Astrocyte (in vitro differentiated cells and primary cell): ENCODE measurements around the gene ACIN1. TPM values are rescaled to one million over a fixed set of nuclear protein-coding genes. Genes with fewer than 3 reads are reported as not detected.

ENCODE experiments used
- DNase-seq: peaks from one replicate; pipeline ENCODE4 v3.0.0-alpha.2; 2010; ENCODE audit warnings: low read depth
- FAIRE-seq: peaks from 2 replicates; lab custom pipeline; 2011; peaks lifted over from hg19 to GRCh38; lab: Jason Lieb, UNC
- H2AFZ ChIP-seq: 2 replicates; pipeline ENCODE4 v1.6.0; 2012; ENCODE audit warnings: low read depth, low read length, inconsistent platforms
- H3K27ac ChIP-seq: 2 replicates; pipeline ENCODE4 v1.5.1; 2011; ENCODE audit warnings: low read depth, low read length, inconsistent platforms
- H3K27me3 ChIP-seq: 2 replicates; pipeline ENCODE4 v1.6.0; 2011; ENCODE audit warnings: low read length, inconsistent platforms; ENCODE audit not compliant: insufficient read depth
- H3K36me3 ChIP-seq: 2 replicates; pipeline ENCODE4 v1.5.1; 2011; ENCODE audit warnings: low read length, inconsistent platforms; ENCODE audit not compliant: insufficient read depth
- H3K4me1 ChIP-seq: 2 replicates; pipeline ENCODE4 v1.5.1; 2011; ENCODE audit warnings: low read length, inconsistent platforms; ENCODE audit not compliant: insufficient read depth
- H3K4me2 ChIP-seq: 2 replicates; pipeline ENCODE4 v1.6.0; 2012; ENCODE audit warnings: low read length, inconsistent platforms
- H3K4me3 ChIP-seq: 2 replicates; pipeline ENCODE4 v1.5.1; 2011; ENCODE audit warnings: low read depth, mild to moderate bottlenecking, low read length, inconsistent platforms; ENCODE audit not compliant: insufficient read depth
- H3K79me2 ChIP-seq: 2 replicates; pipeline ENCODE4 v1.6.0; 2012; ENCODE audit warnings: mild to moderate bottlenecking, low read length, inconsistent platforms; ENCODE audit not compliant: insufficient read depth
- H3K9ac ChIP-seq: 2 replicates; pipeline ENCODE4 v1.6.0; 2012; ENCODE audit warnings: mild to moderate bottlenecking, low read length, inconsistent platforms
- H3K9me3 ChIP-seq: 2 replicates; pipeline ENCODE4 v1.5.1; 2012; ENCODE audit warnings: low read depth, mild to moderate bottlenecking, low read length, inconsistent platforms; ENCODE audit not compliant: insufficient read depth
- H4K20me1 ChIP-seq: 2 replicates; pipeline ENCODE4 v1.6.0; 2012; ENCODE audit warnings: low read length, inconsistent platforms; ENCODE audit not compliant: insufficient read depth
- H3K27ac Mint-ChIP-seq: one replicate; pipeline ENCODE4 v1.8.0; 2021; ENCODE audit warnings: mild to moderate bottlenecking, mixed read lengths; ENCODE audit not compliant: unreplicated experiment
- H3K27me3 Mint-ChIP-seq: one replicate; pipeline ENCODE4 v1.8.0; 2021; ENCODE audit warnings: low read depth, mixed read lengths; ENCODE audit not compliant: unreplicated experiment
- H3K36me3 Mint-ChIP-seq: one replicate; pipeline ENCODE4 v1.8.0; 2021; ENCODE audit warnings: low read depth, mixed read lengths; ENCODE audit not compliant: unreplicated experiment
- H3K4me1 Mint-ChIP-seq: one replicate; pipeline ENCODE4 v1.8.0; 2021; ENCODE audit warnings: low read depth, mixed read lengths; ENCODE audit not compliant: unreplicated experiment
- H3K4me3 Mint-ChIP-seq: one replicate; pipeline ENCODE4 v1.8.0; 2021; ENCODE audit warnings: mild to moderate bottlenecking, moderate library complexity, mixed read lengths; ENCODE audit not compliant: unreplicated experiment
- H3K9me3 Mint-ChIP-seq: one replicate; pipeline ENCODE4 v1.8.0; 2021; ENCODE audit warnings: mild to moderate bottlenecking, mixed read lengths; ENCODE audit not compliant: unreplicated experiment
- EZH2 ChIP-seq: IDR thresholded peaks from 2 replicates; pipeline ENCODE4 v1.6.1; 2012; ENCODE audit warnings: mild to moderate bottlenecking, low read length, inconsistent platforms; ENCODE audit not compliant: insufficient read depth
- total RNA-seq: library from RNA; stranded (reverse); gene quantifications from 2 replicates; pipeline ENCODE4 v1.2.1, GENCODE V29; 2021
- TF ChIP-seq, protein P1 (sequence below): IDR thresholded peaks from 2 replicates; pipeline ENCODE4 v1.5.1; 2011; ENCODE audit warnings: low read depth, mild to moderate bottlenecking, inconsistent platforms, low read length, moderate library complexity; ENCODE audit not compliant: insufficient read depth

Gene ACIN1
- total RNA-seq, 1 donor from 2014 or later, result 208 TPM

DNA sequence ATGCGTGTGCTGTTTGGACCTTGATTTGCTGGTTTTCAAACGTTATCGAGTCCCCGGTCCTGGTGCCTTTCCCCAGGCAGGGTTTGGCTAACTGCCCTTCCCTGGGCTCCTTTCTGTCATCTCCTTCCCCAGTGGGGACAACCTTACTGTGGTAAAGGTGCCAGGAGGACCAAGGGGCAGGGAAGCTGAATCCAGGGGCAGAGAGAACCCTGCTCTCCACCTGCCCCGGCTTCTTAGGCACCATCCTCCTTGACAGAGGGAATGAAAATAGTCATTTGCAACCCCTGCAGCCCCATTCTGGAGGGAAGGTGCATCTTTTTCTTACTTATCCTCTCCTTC lies 19.2 kb upstream of the ACIN1 start:
- no peak overlapping the region for H3K4me3 ChIP-seq
- peak overlapping the region; percentile 71 for H3K4me2 ChIP-seq
- no peak for FAIRE-seq
- no peak overlapping the region for H3K27ac Mint-ChIP-seq
- H3K27me3 ChIP-seq, result peaks cover 3% of the 10 kb centered on the region
- no peak for TF ChIP-seq EZH2
- TF ChIP-seq, protein P1, sequence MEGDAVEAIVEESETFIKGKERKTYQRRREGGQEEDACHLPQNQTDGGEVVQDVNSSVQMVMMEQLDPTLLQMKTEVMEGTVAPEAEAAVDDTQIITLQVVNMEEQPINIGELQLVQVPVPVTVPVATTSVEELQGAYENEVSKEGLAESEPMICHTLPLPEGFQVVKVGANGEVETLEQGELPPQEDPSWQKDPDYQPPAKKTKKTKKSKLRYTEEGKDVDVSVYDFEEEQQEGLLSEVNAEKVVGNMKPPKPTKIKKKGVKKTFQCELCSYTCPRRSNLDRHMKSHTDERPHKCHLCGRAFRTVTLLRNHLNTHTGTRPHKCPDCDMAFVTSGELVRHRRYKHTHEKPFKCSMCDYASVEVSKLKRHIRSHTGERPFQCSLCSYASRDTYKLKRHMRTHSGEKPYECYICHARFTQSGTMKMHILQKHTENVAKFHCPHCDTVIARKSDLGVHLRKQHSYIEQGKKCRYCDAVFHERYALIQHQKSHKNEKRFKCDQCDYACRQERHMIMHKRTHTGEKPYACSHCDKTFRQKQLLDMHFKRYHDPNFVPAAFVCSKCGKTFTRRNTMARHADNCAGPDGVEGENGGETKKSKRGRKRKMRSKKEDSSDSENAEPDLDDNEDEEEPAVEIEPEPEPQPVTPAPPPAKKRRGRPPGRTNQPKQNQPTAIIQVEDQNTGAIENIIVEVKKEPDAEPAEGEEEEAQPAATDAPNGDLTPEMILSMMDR, result no peak
- H2AFZ ChIP-seq, result peak overlapping the region; percentile 29
- no peaks in the 10 kb centered on the region for H3K36me3 Mint-ChIP-seq
- H4K20me1 ChIP-seq, result no peaks in the 10 kb centered on the region
- H3K4me1 ChIP-seq, result peaks cover 27% of the 10 kb centered on the region
- no peaks in the 10 kb centered on the region for H3K79me2 ChIP-seq
- no peak overlapping the region for H3K4me3 Mint-ChIP-seq
- H3K9ac ChIP-seq, result peak overlapping the region; percentile 17
- peaks cover 6% of the 10 kb centered on the region for H3K27me3 Mint-ChIP-seq
- no peaks in the 10 kb centered on the region for H3K36me3 ChIP-seq
- H3K9me3 ChIP-seq, result no peaks in the 10 kb centered on the region
- H3K4me1 Mint-ChIP-seq, result peaks cover 17% of the 10 kb centered on the region
- no peak for DNase-seq
- no peak overlapping the region for H3K27ac ChIP-seq
- no peaks in the 10 kb centered on the region for H3K9me3 Mint-ChIP-seq

DNA sequence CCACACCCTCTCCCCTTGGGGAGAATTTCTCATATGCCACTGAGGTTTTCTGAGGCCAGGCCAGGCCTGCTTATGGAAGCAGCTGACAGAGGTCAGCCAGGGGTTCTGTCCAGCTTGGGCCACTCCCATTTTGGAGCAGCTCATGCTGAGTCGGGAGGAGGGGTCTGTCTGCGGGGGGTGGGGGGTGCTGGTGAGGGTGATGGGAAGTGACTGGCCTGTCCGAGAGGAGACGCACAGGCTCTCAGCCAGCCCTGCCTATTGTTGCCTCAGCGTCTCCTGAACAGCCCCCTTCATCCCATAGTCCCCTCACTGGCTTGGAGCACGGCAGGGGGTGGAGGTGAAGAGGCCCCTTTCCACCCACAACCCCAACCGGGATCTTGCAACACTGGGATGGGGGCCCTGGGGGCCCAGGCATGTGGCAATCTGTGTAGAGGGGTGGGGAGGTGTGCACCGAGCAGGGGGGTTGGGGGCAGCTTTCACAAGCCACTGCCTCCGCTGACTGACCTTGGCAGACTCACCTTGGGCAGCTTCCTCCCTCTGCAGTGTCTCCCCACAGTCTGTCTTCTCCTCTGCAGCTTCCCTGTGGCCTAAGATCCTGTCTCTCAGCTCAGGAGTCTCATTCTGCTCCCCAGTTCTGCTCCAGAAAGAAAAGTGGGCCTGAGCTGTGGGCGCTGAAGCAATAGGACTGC lies 18.6 kb upstream of the ACIN1 start:
- Histone ChIP-seq H3K9me3 (no peaks in the 10 kb centered on the region), H3K4me1 (peaks cover 27% of the 10 kb centered on the region), H3K9ac (no peak overlapping the region), H3K36me3 (no peaks in the 10 kb centered on the region), H4K20me1 (no peaks in the 10 kb centered on the region), H3K4me2 (peak overlapping the region; percentile 71), H2AFZ (peak overlapping the region; percentile 29), H3K4me3 (no peak overlapping the region), H3K79me2 (no peaks in the 10 kb centered on the region), H3K27me3 (peaks cover 3% of the 10 kb centered on the region), H3K27ac (no peak overlapping the region)
- Mint-ChIP-seq H3K27ac (peak overlapping the region; percentile 48), H3K27me3 (peaks cover 6% of the 10 kb centered on the region), H3K36me3 (no peaks in the 10 kb centered on the region), H3K4me1 (peaks cover 17% of the 10 kb centered on the region), H3K9me3 (no peaks in the 10 kb centered on the region), H3K4me3 (no peak overlapping the region)
- DNase-seq (no peak), FAIRE-seq (no peak)
- no peak for TF ChIP-seq EZH2
- TF ChIP-seq, protein P1, result no peak
